ENCODE measurements around the gene DLGAP1. TPM values are rescaled to one million over a fixed set of nuclear protein-coding genes. Genes with fewer than 3 reads are reported as not detected.

Gene DLGAP1
- total RNA-seq, 4 donors from 2014 or later, result 1.2 to 1.4 (median 1.4) TPM

GRCh38 chr18:3914833-3915610 lies 540.1 kb downstream of the DLGAP1 start:
- intact Hi-C loops (cut with DNase I), result no loop called here
- Histone ChIP-seq H3K4me1 (peaks cover 0 to 5% (median 0%) of the 10 kb centered on the region in 4 donors), H3K4me3 (no peak overlapping the region), H3K9me3 (no peaks in the 10 kb centered on the region), H3K27me3 (no peaks in the 10 kb centered on the region), H3K36me3 (no peaks in the 10 kb centered on the region), H3K27ac (replicated peaks in 1 of 4) (no peak overlapping the region)
- peak; percentile 70 for DNase-seq (ENCODE audit: extremely low spot score)
- TF ChIP-seq POLR2AphosphoS5 (IDR thresholded peaks at IDR 0.05), result no peak
- TF ChIP-seq EP300 (IDR thresholded peaks at IDR 0.05), result no peak
- TF ChIP-seq POLR2A (IDR thresholded peaks at IDR 0.05; ENCODE audit: low read depth), result no peak
- TF ChIP-seq CTCF (IDR thresholded peaks at IDR 0.05), result no peak
- WGBS, result 93% methylated on average over 2 of the region's 2 CpGs

GRCh38 chr18:3914109-3914508 lies 541.0 kb downstream of the DLGAP1 start:
- TF ChIP-seq EP300 (IDR thresholded peaks at IDR 0.05) (no peak), POLR2A (IDR thresholded peaks at IDR 0.05; ENCODE audit: low read depth) (no peak), CTCF (IDR thresholded peaks at IDR 0.05) (no peak)
- peak; percentile 26 for DNase-seq (ENCODE audit: extremely low spot score)
- intact Hi-C loops (cut with DNase I), result no loop called here
- Histone ChIP-seq H3K27me3 (no peaks in the 10 kb centered on the region), H3K4me1 (peaks cover 0 to 5% (median 0%) of the 10 kb centered on the region in 4 donors), H3K27ac (replicated peaks in 1 of 4) (no peak overlapping the region), H3K36me3 (no peaks in the 10 kb centered on the region), H3K4me3 (no peak overlapping the region), H3K9me3 (no peaks in the 10 kb centered on the region)
- WGBS, result 61% methylated on average over 3 of the region's 3 CpGs

GRCh38 chr18:3912705-3913104 lies 542.4 kb downstream of the DLGAP1 start:
- intact Hi-C loops (cut with DNase I), result no loop called here
- Histone ChIP-seq H3K9me3 (no peaks in the 10 kb centered on the region), H3K27me3 (no peaks in the 10 kb centered on the region), H3K4me1 (peaks cover 0 to 5% (median 0%) of the 10 kb centered on the region in 4 donors), H3K27ac (replicated peaks in 1 of 4) (no peak overlapping the region), H3K4me3 (no peak overlapping the region), H3K36me3 (no peaks in the 10 kb centered on the region)
- DNase-seq (ENCODE audit: extremely low spot score), result no peak
- 96% methylated on average over 1 of the region's 1 CpG for WGBS
- TF ChIP-seq EP300 (IDR thresholded peaks at IDR 0.05) (no peak), POLR2AphosphoS5 (IDR thresholded peaks at IDR 0.05) (no peak), POLR2A (IDR thresholded peaks at IDR 0.05; ENCODE audit: low read depth) (no peak), CTCF (IDR thresholded peaks at IDR 0.05) (no peak)

- H3K9me3 ChIP-seq, result no peaks in the 10 kb centered on the region
- intact Hi-C loops (cut with DNase I), result no loop called here
- H3K4me1 ChIP-seq, result peaks cover 0 to 5% (median 0%) of the 10 kb centered on the region in 4 donors
- H3K4me3 ChIP-seq, result no peak overlapping the region
- H3K27me3 ChIP-seq, result no peaks in the 10 kb centered on the region
- no peaks in the 10 kb centered on the region for H3K36me3 ChIP-seq
- no peak for DNase-seq (ENCODE audit: extremely low spot score)
- no peak overlapping the region for H3K27ac ChIP-seq (replicated peaks in 1 of 4)
- no peak for TF ChIP-seq CTCF (IDR thresholded peaks at IDR 0.05)
- no peak for TF ChIP-seq POLR2AphosphoS5 (IDR thresholded peaks at IDR 0.05)
- TF ChIP-seq EP300 (IDR thresholded peaks at IDR 0.05), result no peak
- no peak for TF ChIP-seq POLR2A (IDR thresholded peaks at IDR 0.05; ENCODE audit: low read depth)
Measured at GRCh38 chr18:3911413-3911812, 543.7 kb downstream of the DLGAP1 start.
